ENCODE data around the gene CRTC1.

The CRTC1 gene

GRCh38 chr19:18737337-18737953, 54.0 kb downstream of the CRTC1 start:
- no peaks in the 10 kb centered on the region for H3K79me2 ChIP-seq (ENCODE audit: low read length)
- DNase-seq: no peak
- no peaks in the 10 kb centered on the region for H3K9me3 ChIP-seq (replicated peaks; ENCODE audit: insufficient read depth, low read length)
- no peaks in the 10 kb centered on the region for H4K20me1 ChIP-seq (ENCODE audit: insufficient read depth, low read length)
- TF ChIP-seq EZH2 (optimal IDR thresholded peaks at IDR 0.05; ENCODE audit: low read depth, low read length) (no peak), EZH2phosphoT487 (IDR thresholded peaks at IDR 0.05; ENCODE audit: low read length) (no peak), CTCF (IDR thresholded peaks at IDR 0.05; ENCODE audit: low read length) (no peak)
- H3K4me3 ChIP-seq (ENCODE audit: low read length): no peak overlapping the region
- no peaks in the 10 kb centered on the region for H3K4me1 ChIP-seq (ENCODE audit: low read length)
- H2AFZ ChIP-seq (ENCODE audit: low read length): no peak overlapping the region
- no peak overlapping the region for H3K9ac ChIP-seq (ENCODE audit: low read length)
- no peaks in the 10 kb centered on the region for H3K27me3 ChIP-seq (replicated peaks; ENCODE audit: insufficient read depth, low read length)
- H3K27ac ChIP-seq (ENCODE audit: low read length): no peak overlapping the region
- H3K36me3 ChIP-seq (replicated peaks; ENCODE audit: insufficient read depth, low read length): no peaks in the 10 kb centered on the region
- H3K9me2 ChIP-seq (replicated peaks; ENCODE audit: insufficient read depth, low read length): no peaks in the 10 kb centered on the region
- no peaks in the 10 kb centered on the region for H3F3A ChIP-seq (ENCODE audit: insufficient read depth, low read length)
- H3K4me2 ChIP-seq (ENCODE audit: low read depth, low read length): no peak overlapping the region

GRCh38 chr19:18737954-18738351, 54.5 kb downstream of the CRTC1 start:
- Histone ChIP-seq H2AFZ (ENCODE audit: low read length) (no peak overlapping the region), H3K4me1 (ENCODE audit: low read length) (no peaks in the 10 kb centered on the region), H3K27me3 (replicated peaks; ENCODE audit: insufficient read depth, low read length) (no peaks in the 10 kb centered on the region), H3K79me2 (ENCODE audit: low read length) (no peaks in the 10 kb centered on the region), H3K4me2 (ENCODE audit: low read depth, low read length) (no peak overlapping the region), H3K9me3 (replicated peaks; ENCODE audit: insufficient read depth, low read length) (no peaks in the 10 kb centered on the region), H3F3A (ENCODE audit: insufficient read depth, low read length) (no peaks in the 10 kb centered on the region), H3K9me2 (replicated peaks; ENCODE audit: insufficient read depth, low read length) (no peaks in the 10 kb centered on the region), H4K20me1 (ENCODE audit: insufficient read depth, low read length) (no peaks in the 10 kb centered on the region), H3K36me3 (replicated peaks; ENCODE audit: insufficient read depth, low read length) (no peaks in the 10 kb centered on the region), H3K4me3 (ENCODE audit: low read length) (no peak overlapping the region), H3K9ac (ENCODE audit: low read length) (no peak overlapping the region), H3K27ac (ENCODE audit: low read length) (no peak overlapping the region)
- TF ChIP-seq EZH2phosphoT487 (IDR thresholded peaks at IDR 0.05; ENCODE audit: low read length) (no peak), CTCF (IDR thresholded peaks at IDR 0.05; ENCODE audit: low read length) (no peak), EZH2 (optimal IDR thresholded peaks at IDR 0.05; ENCODE audit: low read depth, low read length) (no peak)
- no peak for DNase-seq

GRCh38 chr19:18738961-18739690, 55.6 kb downstream of the CRTC1 start:
- TF ChIP-seq EZH2phosphoT487 (IDR thresholded peaks at IDR 0.05; ENCODE audit: low read length): no peak
- H3K36me3 ChIP-seq (replicated peaks; ENCODE audit: insufficient read depth, low read length): no peaks in the 10 kb centered on the region
- H3K27me3 ChIP-seq (replicated peaks; ENCODE audit: insufficient read depth, low read length): no peaks in the 10 kb centered on the region
- H3F3A ChIP-seq (ENCODE audit: insufficient read depth, low read length): no peaks in the 10 kb centered on the region
- H2AFZ ChIP-seq (ENCODE audit: low read length): no peak overlapping the region
- no peak overlapping the region for H3K9ac ChIP-seq (ENCODE audit: low read length)
- no peaks in the 10 kb centered on the region for H3K79me2 ChIP-seq (ENCODE audit: low read length)
- H3K4me2 ChIP-seq (ENCODE audit: low read depth, low read length): no peak overlapping the region
- no peaks in the 10 kb centered on the region for H4K20me1 ChIP-seq (ENCODE audit: insufficient read depth, low read length)
- no peak overlapping the region for H3K4me3 ChIP-seq (ENCODE audit: low read length)
- no peak for DNase-seq
- no peaks in the 10 kb centered on the region for H3K9me3 ChIP-seq (replicated peaks; ENCODE audit: insufficient read depth, low read length)
- no peaks in the 10 kb centered on the region for H3K4me1 ChIP-seq (ENCODE audit: low read length)
- no peaks in the 10 kb centered on the region for H3K9me2 ChIP-seq (replicated peaks; ENCODE audit: insufficient read depth, low read length)
- no peak overlapping the region for H3K27ac ChIP-seq (ENCODE audit: low read length)

Measured in MM.1S (cell line).